IPS DF 19.7 (cell line): Measurements from ENCODE around the gene CALN1.
A peak's percentile ranks its signal among the peaks of the same experiment; 100 is the strongest.
"Not testable (repeated sequence)": the region's sequence is repeated elsewhere in the genome, so short reads cannot be mapped to it uniquely, and the experiment has no call there.

Experiments used
- DNase-seq: peaks from one replicate; pipeline ENCODE4 v3.0.0-alpha.2; 2013; ENCODE audit warnings: low read depth, low spot score

The CALN1 gene

DNA sequence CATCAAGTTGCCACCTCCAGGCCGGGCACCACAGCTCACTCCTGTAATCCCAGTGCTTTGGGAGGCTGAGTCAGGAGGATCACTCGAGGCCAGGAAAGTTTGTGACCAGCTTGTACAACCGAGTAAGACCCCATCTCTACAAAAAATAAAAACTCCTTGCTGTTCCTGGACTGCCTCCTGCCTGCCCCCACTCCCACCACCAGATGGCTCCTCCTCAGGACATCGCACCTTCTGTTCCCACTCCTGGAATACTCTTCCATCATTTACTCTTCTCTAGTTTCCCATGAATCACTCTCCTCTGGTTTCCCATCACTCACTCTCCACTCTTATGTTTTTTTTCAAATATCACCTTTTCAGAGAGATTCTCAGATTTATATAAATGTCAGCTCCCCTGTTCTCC, 540.7 kb downstream of the CALN1 start:
- DNase-seq: no peak

DNA sequence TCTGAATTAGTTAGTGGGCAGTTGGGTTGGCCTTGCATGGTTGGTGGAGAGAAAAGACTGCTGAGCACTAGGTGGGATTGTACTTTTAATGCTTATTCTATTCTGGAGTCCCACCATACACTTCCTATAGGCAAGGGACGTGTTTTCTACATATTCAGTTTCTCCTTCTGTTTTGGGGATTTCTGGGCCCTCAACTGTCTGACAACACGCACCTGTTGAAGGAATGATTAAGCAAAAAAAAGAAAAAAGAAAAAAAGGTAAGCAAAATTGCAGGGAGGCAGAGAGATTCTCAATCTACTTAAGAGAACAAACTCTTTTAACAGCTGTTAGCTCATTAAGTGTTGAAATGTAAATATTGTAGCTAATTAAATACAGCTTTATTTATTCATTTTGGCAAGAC, 541.3 kb downstream of the CALN1 start:
- no peak for DNase-seq

GRCh38 chr7:71868797-71869196, 543.3 kb downstream of the CALN1 start:
- no peak for DNase-seq

- DNase-seq: no peak
Observed at GRCh38 chr7:71867626-71868025, 544.5 kb downstream of the CALN1 start.

DNA sequence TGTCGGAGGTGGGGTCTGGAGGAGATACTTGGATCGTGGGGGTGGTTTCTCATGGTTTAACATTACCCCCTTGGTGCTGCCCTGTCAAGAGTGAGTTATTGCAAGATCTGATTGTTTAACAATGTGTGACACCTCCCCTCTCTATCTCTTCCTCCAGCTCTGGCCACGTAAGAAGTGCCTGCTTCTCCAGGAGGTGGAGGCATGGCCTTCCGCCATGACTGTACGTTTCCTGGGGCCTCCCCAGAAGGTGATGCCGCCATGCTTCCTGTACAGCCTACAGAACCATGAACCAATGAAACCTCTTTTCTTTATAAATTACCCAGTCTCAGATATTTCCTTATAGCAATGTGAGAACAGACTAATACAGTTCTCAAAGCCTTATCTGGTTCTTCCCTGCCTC, 547.0 kb downstream of the CALN1 start:
- no peak for DNase-seq

DNA sequence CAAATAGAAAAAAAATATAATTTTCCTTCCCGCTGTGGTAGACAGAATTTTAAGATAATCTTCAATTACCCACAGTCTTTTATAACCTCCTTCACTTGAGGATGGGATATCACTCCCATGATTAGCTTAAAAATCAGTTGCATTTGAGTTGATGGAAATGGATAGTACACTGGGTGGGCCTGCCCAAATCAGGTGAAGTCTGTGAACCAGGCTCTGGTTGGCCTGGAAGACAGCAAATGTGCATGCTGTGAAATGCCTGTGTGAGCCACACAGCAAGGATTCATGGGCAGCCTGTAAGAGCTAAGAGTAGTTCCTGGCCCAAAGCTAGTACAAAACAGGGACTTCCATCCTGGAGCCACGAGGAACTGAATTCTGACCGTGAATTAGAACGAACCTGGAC, 548.0 kb downstream of the CALN1 start:
- no peak for DNase-seq

DNA sequence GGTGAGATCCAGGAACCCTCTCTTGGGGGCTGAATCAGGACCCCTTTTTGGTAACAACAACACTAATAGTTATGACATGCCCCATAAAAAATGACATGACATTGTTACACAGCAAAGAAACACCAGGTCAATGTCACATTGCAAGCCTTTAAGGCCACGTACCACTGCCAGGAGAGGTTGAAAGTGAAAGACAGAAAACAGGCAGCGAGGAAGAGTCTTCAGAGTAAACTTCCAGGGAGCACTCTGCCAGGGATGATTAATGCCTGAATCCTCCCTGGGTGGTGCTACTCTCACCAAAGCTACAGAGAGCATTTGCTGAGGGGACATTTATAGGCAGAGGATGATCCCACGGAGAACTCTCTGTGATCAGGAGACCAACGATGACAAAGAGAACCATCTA, 551.6 kb downstream of the CALN1 start:
- no peak for DNase-seq

DNA sequence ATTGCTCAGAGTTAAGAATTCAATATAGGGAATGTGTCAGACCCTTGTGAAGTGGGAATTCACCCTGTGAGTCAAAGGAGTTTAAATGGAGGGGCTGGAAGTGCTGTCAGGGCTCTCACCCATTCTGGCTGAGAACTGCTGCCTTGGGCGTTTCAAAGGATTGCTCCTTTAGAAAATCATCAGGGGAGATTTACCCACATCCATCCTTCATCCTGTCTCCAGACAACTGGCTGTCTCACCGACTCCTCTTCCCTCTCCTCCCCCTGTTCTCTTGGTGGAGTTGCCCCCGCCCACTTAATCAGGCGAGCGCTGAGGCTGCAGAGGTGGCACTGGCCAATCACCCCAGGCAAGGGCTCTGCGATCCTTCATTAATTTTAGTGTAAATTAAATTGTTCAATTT, 554.8 kb downstream of the CALN1 start:
- no peak for DNase-seq

DNA sequence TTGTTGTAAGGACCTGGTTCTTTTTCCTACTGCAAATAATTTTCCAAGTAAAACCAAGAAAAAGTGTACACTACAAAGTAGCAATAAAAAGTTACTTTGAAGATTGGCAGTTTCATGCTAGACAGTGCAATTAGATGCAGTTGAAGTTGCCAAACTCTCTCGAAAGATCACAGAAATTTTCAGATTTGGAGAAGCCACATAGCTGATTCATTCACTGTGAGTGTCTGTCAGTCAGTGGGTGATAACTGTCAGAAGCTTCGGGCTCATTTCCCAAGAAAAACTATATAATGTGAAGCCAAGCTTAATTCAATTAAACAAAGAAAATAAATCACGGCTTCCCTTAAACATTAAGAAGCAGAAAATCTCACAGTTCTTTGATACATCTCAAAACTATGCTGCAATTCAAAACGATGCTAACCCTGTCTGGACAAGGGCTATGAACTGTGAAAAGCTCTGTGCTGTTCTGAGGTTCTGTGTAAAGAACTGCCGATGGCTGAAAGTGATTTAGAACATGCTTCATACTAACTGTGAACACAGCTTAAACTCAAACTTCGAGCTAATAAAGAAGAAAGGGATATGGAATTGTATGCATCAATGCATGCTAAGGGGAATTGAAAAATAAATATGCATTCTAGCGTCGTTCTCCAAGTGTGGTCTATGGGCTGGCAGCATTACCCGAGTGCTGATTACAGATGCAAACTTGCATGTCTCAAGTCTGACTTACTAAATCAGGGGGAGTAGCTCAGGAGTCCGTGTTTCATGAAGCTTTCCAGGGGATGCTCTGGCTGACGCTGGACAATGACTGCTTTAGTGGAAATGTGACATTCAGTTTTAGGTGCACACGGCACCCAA, 557.4 kb downstream of the CALN1 start:
- DNase-seq: no peak

GRCh38 chr7:71851776-71852498, 560.2 kb downstream of the CALN1 start:
- no peak for DNase-seq

DNA sequence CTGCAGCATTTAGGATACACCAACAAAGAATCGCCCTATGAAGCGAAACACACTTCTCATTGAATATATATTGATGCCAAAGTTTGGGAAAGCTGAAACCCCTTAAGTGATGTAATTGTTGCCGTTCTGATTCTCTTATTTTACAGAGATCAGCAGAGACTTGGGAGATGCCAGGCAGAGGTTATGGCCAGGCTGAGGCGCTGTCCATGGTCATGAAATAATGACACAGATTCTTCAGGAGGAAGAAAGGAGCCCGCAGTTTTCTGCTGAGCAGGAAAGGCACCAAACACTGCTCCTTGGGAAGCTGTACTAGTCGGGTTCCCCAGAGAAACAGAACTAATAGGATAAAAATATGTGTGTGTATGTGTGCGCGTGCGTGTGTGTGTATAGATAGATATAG, 566.0 kb downstream of the CALN1 start:
- no peak for DNase-seq

DNA sequence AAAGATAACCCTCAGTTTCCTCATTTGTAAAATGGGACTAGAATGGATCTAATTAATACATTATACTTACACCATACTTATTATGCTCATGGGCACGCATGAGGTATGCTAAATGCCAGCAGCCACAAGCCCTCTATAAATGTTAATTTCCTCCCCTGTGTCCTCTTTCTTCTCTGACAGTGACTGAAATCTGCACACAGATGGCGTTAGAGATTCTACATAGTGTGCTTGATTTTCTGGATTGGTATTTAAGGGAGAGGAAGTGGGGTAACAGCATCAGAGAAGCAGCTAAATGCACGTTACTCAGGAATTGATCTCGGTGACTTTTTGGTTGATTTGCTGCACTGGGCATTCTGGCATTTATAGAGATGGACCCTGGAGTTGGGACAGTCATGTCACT, 568.5 kb downstream of the CALN1 start:
- no peak for DNase-seq

DNA sequence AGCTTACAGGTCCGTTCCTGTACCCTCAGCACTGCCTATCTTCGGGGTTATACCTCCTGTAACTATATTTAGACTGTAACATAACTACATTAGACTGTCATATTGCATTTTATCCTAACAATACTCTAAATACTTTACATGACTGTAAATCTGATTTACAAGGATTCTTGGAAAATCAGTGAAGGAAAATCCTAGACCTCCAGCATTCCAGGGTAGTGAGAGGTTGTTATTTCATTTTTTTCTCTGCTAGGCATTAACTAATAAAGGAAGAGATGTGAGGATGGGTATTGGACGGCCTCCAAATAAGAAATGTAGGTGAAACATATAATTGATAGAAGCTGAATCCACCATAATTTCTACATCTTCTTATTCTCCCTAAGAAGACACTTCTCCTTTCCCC, 569.4 kb downstream of the CALN1 start:
- no peak for DNase-seq

GRCh38 chr7:71842381-71842780, 569.8 kb downstream of the CALN1 start:
- DNase-seq: no peak

DNA sequence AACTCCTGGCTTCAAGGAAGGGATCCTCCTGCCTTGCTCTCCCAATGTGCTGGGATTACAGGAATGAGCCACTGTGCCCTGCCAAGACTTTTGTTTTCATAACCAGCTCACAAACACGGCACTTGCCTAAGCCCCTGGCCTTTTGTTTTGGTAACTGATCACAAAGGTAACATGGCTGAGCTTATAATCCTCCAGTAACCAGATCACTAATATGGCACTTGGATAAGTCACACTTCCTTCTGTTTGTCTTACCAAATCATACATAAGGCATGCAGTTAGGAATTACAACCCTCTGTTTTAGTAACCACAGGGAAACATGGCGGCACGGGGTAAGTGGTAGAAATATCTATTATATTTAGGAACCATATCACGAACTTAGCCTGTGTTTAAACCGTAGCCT, 577.1 kb downstream of the CALN1 start:
- DNase-seq: no peak

GRCh38 chr7:71829515-71829914, 582.6 kb downstream of the CALN1 start:
- no peak for DNase-seq

DNA sequence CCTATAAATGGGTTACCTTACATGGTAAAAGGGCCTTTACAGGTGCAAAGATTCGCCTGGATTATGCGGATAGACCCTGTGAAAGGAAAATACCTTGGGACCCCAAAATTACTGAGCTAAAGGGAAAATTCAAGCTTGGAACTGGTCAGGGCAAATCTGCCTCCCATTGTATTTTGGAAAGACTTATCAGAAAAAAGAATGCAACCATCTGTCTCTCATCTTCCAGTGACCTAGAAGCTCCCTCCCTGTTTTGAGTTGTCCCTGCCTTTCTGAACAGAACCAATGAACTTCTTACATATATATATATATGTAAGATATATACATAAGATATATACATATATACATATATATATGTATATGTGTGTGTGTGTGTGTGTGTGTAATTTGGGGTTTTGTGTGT, 583.8 kb downstream of the CALN1 start:
- DNase-seq: no peak

- no peak for DNase-seq
Observed at GRCh38 chr7:71826141-71826540, 586.0 kb downstream of the CALN1 start.

DNA sequence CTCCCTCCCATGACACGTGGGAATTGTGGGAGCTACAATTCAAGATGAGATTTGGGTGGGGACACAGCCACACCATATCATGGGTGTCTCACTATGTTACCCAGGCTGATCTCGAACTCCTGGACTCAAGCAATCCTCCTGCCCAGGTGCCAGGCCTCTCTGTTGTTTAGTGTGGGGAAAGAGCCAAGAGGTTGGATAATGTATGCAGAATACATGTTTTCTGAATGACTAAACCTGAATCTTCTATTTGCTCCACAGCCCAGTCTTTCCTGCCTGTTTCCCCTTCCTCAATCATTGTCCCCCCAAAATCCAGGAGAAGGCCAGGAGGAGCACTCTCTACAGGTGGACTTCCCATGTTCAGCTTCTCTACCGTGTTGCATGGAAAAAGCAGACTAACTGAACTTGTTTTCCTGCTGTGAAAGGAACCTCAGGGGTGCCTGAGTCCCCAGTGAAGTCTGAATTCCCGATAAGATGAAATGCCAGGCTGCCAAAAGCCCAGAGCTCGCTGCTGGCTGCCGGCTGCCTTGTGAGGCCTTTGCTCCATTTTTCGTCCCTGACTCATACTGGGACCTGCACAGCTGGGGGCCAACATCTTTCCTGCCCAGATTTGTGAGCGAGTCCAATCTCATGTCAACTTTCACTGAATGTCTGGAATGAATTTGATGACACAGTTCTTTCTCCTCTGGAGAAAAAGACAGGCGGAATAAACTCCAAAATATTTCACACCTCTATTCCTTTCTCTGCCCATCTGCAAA, 588.0 kb downstream of the CALN1 start:
- DNase-seq: peak; percentile 9

GRCh38 chr7:71822406-71822805, 589.7 kb downstream of the CALN1 start:
- DNase-seq: not testable (repeated sequence)

DNA sequence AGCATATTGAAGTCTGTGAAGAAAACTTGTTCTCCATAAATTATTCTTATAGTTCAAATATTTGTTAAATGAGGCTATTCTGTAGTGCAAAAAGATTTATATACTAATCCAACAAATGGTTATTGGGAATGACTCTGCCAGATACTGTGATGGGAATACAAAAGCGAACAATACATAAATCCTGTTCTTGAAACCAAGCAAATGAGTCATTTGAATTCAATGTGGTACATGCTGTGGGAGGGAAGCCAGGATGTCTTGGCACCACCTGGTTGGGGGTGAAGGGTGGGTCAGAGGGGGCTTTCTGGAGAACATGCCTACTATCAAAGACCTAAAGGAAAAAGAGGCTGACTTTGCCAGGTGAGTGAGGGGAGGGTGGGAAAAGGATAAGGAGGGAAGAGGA, 594.2 kb downstream of the CALN1 start:
- DNase-seq: no peak

DNA sequence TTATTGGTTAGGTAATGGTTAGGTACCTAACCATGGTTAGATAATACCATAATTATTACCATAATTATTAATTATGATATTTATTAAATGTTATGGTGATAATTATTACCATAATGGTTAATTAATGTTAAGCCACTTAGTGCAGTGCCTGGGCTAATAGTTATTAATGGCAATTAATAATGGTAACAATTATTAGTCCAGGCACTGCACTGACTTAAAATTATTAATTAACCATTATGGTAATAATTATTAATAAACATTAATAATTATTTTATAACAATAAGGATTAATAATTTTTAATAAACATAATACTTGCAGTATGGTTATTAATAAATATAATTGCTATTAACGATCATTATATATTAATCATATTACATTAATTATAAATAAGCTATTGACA, 604.0 kb downstream of the CALN1 start:
- no peak for DNase-seq
